HepG2 (cell line): ENCODE results near the gene P4HB. TPM values are rescaled to one million over a fixed set of nuclear protein-coding genes. Genes with fewer than 3 reads are reported as not detected.

ENCODE experiments used
- HOXD1 ChIP-seq: sonication (generic); formaldehyde crosslinking; IDR thresholded peaks from 2 replicates; pipeline ENCODE4 v1.5.0; 2020; ENCODE audit warnings: missing genetic modification reagents
- JARID2 ChIP-seq: sonication (generic); formaldehyde crosslinking; IDR thresholded peaks from 2 replicates; pipeline ENCODE4 v1.8.1; 2023; ENCODE audit warnings: missing genetic modification reagents, inconsistent platforms; ENCODE audit not compliant: insufficient replicate concordance
- KAT7 ChIP-seq: IDR thresholded peaks from 2 replicates; pipeline ENCODE4 v1.6.1; 2018; ENCODE audit warnings: borderline replicate concordance, missing compliant biosample characterization
- NCOA5 ChIP-seq: sonication (generic); formaldehyde crosslinking; IDR thresholded peaks from 2 replicates; pipeline ENCODE4 v1.4.0; 2020; ENCODE audit warnings: missing genetic modification reagents
- PPARG ChIP-seq: conservative IDR thresholded peaks from 2 replicates; pipeline ENCODE4 v1.6.1; 2016; ENCODE audit warnings: missing biosample characterization, missing genetic modification reagents
- TBX3 ChIP-seq: fragments of 450-650 bp; IDR thresholded peaks from 2 replicates; pipeline ENCODE4 v1.6.1; 2017; ENCODE audit warnings: antibody characterized with exemption, mild to moderate bottlenecking, inconsistent platforms, borderline replicate concordance
- TCF7 ChIP-seq: sonication (generic); IDR thresholded peaks from 2 replicates; pipeline ENCODE4 v1.6.1; 2016; ENCODE audit warnings: antibody characterized with exemption, low read depth
- TEAD3 ChIP-seq: optimal IDR thresholded peaks from 2 replicates; pipeline ENCODE3; 2016; ENCODE audit warnings: borderline replicate concordance
- ZBTB3 ChIP-seq: sonication (generic); formaldehyde crosslinking; IDR thresholded peaks from 2 replicates; pipeline ENCODE4 v1.4.0; 2020; ENCODE audit warnings: low read depth, mild to moderate bottlenecking, moderate library complexity, missing genetic modification reagents, borderline replicate concordance
- ZNF382 ChIP-seq: sonication (generic); formaldehyde crosslinking; IDR thresholded peaks from 2 replicates; pipeline ENCODE4 v1.5.0; 2020; ENCODE audit warnings: missing genetic modification reagents, mild to moderate bottlenecking, borderline replicate concordance
- ZNF567 ChIP-seq: sonication (generic); formaldehyde crosslinking; IDR thresholded peaks from 2 replicates; pipeline ENCODE4 v1.8.1; 2023; ENCODE audit warnings: mild to moderate bottlenecking, missing genetic modification reagents, borderline replicate concordance
- ZNF629 ChIP-seq: sonication (generic); formaldehyde crosslinking; conservative IDR thresholded peaks from 2 replicates; pipeline ENCODE4 v1.5.0; 2020; ENCODE audit warnings: missing genetic modification reagents
- ZNF678 ChIP-seq: sonication (generic); formaldehyde crosslinking; IDR thresholded peaks from 2 replicates; pipeline ENCODE4 v1.4.0; 2020; ENCODE audit warnings: mild to moderate bottlenecking, missing genetic modification reagents
- polyA plus RNA-seq, 8 experiments: library from polyadenylated mRNA; depleted of rRNA in 3 of 8; stranded (reverse) in 7 of 8; unstranded in 1 of 8; fragments of >200 nt; fragmentation: Illumina TruSeq in 4 of 8; extraction: Trizol in 4 of 8; gene quantifications; 2 replicates each; pipeline versions ENCODE4 v1.2.1 to v1.2.3, GENCODE V29; 2011 to 2016; ENCODE audit warnings: low read depth in 4 of 8, missing spikeins in 1 of 8, mixed read lengths in 1 of 8; ENCODE audit not compliant: insufficient read depth in 1 of 8
- total RNA-seq, 5 experiments: library from RNA; depleted of rRNA; stranded (reverse); fragments of >200 nt; fragmentation: Illumina TruSeq; extraction: Trizol; gene quantifications; 2 replicates each; pipeline ENCODE4 v1.2.3, GENCODE V29; 2016; ENCODE audit warnings: low read depth in 1 of 5
- TF ChIP-seq, protein P1 (sequence below): sonication (generic); formaldehyde crosslinking; IDR thresholded peaks from 2 replicates; pipeline ENCODE4 v1.9.0; 2021; ENCODE audit warnings: missing genetic modification reagents, mild to moderate bottlenecking, borderline replicate concordance
- TF ChIP-seq, protein P2 (sequence below): sonication (generic); formaldehyde crosslinking; IDR thresholded peaks from 2 replicates; pipeline ENCODE4 v1.5.1; 2020; ENCODE audit warnings: missing genetic modification reagents, mild to moderate bottlenecking, borderline replicate concordance
- TF ChIP-seq, protein P3 (sequence below): fragments of 450-650 bp; IDR thresholded peaks from 2 replicates; pipeline ENCODE4 v1.6.1; 2017
- TF ChIP-seq, protein P4 (sequence below): IDR thresholded peaks from 2 replicates; pipeline ENCODE4 v1.6.1; 2018; ENCODE audit warnings: missing genetic modification reagents
- TF ChIP-seq, protein P5 (sequence below): sonication (generic); formaldehyde crosslinking; IDR thresholded peaks from 2 replicates; pipeline ENCODE4 v1.4.0; 2020; ENCODE audit warnings: mild to moderate bottlenecking, low read depth, missing genetic modification reagents

The P4HB gene
- total and polyA plus RNA-seq, 2 of the 13 experiments (the other 11 are each of a cell fraction or from before 2014, with no cell fraction given) = 185 to 782 TPM

DNA sequence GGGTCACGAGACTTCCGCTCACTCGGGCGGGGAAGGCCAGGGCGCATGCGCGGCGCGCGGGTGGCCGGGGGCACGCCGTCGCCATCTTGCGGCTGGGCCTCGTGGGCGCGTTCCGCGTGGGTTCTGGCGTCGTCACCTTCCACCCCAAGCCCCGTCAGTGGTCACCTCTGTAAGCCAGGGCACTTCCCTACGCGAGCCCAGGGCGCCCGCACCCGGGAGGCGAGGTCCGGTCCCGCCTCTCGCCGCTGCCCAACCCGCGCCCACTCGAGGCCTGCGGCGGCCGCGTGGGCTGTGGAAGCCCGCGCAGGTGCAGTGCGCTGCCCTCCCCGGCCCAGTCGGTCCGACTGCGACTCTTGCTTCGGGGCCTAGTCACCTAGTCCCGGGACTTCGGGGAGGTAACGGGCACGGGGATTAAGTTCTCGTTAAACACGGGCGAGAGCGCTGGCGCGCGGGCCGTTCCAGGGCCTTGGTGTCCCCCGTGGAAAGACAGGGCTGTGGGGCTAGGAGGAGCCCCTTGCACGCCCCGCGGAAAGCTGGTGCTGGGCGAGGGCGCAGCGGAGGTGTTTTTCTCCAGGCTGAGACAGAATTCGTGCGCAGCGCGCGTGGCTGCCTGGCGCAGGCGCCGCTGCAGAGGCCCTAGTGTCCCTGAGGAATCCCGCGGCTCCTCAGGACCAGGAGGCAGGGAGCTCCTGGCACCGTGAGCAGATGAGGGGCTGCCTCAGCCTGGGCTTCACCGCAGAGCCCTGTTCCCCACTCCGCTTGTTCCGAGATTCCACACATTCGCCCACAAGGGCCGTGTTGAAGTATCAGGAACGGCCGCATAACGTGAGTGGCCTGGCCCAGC is 11.3 kb upstream of the P4HB start (continued):
- TF ChIP-seq TEAD3 (peak; percentile 68), HOXD1 (CRISPR knock-in tag) (peak; percentile 82), KAT7 (CRISPR knock-in tag) (peak; percentile 79; the same call in 1 of the 2 replicates), NCOA5 (CRISPR knock-in tag) (no peak), TBX3 (peak; percentile 59), JARID2 (CRISPR knock-in tag) (peak; percentile 47), ZNF382 (CRISPR knock-in tag) (no peak), ZNF678 (CRISPR knock-in tag) (peak; percentile 58), TCF7 (no peak), ZNF567 (CRISPR knock-in tag) (peak; percentile 90; the same call in 1 of the 2 replicates), PPARG (CRISPR knock-in tag) (peak; percentile 35; the same call in 1 of the 2 replicates), ZNF629 (no peak), ZBTB3 (no peak)
- TF ChIP-seq, protein P1, sequence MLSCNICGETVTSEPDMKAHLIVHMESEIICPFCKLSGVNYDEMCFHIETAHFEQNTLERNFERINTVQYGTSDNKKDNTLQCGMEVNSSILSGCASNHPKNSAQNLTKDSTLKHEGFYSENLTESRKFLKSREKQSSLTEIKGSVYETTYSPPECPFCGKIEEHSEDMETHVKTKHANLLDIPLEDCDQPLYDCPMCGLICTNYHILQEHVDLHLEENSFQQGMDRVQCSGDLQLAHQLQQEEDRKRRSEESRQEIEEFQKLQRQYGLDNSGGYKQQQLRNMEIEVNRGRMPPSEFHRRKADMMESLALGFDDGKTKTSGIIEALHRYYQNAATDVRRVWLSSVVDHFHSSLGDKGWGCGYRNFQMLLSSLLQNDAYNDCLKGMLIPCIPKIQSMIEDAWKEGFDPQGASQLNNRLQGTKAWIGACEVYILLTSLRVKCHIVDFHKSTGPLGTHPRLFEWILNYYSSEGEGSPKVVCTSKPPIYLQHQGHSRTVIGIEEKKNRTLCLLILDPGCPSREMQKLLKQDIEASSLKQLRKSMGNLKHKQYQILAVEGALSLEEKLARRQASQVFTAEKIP (CRISPR knock-in tag) = no peak
- TF ChIP-seq, protein P2, sequence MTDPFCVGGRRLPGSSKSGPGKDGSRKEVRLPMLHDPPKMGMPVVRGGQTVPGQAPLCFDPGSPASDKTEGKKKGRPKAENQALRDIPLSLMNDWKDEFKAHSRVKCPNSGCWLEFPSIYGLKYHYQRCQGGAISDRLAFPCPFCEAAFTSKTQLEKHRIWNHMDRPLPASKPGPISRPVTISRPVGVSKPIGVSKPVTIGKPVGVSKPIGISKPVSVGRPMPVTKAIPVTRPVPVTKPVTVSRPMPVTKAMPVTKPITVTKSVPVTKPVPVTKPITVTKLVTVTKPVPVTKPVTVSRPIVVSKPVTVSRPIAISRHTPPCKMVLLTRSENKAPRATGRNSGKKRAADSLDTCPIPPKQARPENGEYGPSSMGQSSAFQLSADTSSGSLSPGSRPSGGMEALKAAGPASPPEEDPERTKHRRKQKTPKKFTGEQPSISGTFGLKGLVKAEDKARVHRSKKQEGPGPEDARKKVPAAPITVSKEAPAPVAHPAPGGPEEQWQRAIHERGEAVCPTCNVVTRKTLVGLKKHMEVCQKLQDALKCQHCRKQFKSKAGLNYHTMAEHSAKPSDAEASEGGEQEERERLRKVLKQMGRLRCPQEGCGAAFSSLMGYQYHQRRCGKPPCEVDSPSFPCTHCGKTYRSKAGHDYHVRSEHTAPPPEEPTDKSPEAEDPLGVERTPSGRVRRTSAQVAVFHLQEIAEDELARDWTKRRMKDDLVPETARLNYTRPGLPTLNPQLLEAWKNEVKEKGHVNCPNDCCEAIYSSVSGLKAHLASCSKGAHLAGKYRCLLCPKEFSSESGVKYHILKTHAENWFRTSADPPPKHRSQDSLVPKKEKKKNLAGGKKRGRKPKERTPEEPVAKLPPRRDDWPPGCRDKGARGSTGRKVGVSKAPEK (CRISPR knock-in tag) = no peak
- TF ChIP-seq, protein P3, sequence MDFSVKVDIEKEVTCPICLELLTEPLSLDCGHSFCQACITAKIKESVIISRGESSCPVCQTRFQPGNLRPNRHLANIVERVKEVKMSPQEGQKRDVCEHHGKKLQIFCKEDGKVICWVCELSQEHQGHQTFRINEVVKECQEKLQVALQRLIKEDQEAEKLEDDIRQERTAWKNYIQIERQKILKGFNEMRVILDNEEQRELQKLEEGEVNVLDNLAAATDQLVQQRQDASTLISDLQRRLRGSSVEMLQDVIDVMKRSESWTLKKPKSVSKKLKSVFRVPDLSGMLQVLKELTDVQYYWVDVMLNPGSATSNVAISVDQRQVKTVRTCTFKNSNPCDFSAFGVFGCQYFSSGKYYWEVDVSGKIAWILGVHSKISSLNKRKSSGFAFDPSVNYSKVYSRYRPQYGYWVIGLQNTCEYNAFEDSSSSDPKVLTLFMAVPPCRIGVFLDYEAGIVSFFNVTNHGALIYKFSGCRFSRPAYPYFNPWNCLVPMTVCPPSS = no peak
- TF ChIP-seq, protein P4, sequence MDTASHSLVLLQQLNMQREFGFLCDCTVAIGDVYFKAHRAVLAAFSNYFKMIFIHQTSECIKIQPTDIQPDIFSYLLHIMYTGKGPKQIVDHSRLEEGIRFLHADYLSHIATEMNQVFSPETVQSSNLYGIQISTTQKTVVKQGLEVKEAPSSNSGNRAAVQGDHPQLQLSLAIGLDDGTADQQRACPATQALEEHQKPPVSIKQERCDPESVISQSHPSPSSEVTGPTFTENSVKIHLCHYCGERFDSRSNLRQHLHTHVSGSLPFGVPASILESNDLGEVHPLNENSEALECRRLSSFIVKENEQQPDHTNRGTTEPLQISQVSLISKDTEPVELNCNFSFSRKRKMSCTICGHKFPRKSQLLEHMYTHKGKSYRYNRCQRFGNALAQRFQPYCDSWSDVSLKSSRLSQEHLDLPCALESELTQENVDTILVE = no peak; the same call in 1 of the 2 replicates
- TF ChIP-seq, protein P5, sequence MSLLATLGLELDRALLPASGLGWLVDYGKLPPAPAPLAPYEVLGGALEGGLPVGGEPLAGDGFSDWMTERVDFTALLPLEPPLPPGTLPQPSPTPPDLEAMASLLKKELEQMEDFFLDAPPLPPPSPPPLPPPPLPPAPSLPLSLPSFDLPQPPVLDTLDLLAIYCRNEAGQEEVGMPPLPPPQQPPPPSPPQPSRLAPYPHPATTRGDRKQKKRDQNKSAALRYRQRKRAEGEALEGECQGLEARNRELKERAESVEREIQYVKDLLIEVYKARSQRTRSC = no peak
